ENCODE measurements around the gene TSPEAR.

DNA sequence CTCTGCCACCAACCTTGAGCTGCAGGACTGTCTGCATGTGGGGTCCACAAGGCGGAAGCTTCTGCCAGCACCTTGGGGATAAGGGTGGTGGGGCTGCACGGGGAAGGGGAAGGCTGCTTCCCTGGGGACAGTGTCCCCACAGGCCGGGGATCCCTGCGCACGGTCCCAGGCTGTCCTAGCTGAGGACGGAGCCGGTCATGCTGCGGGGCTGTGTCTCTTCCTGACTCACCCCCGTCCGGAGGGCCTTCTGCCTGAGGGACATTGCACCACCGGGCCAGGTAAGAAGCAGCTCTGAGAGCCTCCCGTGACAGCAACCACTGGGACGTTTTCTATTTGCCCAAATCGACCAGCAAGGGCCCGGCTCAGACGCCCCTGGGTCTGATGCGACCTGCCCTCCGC lies 201.3 kb downstream of the TSPEAR start:
- TF ChIP-seq POLR2A (IDR thresholded peaks at IDR 0.05) (no peak), POLR2AphosphoS5 (IDR thresholded peaks at IDR 0.05) (no peak), CTCF (IDR thresholded peaks at IDR 0.05) (no peak), EP300 (IDR thresholded peaks at IDR 0.05; ENCODE audit: low read depth) (no peak)
